ENCODE measurements around the gene CLDN4.
"Not testable (repeated sequence)": the region's sequence is repeated elsewhere in the genome, so short reads cannot be mapped to it uniquely, and the experiment has no call there.

Gene CLDN4, protein sequence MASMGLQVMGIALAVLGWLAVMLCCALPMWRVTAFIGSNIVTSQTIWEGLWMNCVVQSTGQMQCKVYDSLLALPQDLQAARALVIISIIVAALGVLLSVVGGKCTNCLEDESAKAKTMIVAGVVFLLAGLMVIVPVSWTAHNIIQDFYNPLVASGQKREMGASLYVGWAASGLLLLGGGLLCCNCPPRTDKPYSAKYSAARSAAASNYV
- total RNA-seq, result 0 to 1.7 (median 0) reads per million in 17 experiments

DNA sequence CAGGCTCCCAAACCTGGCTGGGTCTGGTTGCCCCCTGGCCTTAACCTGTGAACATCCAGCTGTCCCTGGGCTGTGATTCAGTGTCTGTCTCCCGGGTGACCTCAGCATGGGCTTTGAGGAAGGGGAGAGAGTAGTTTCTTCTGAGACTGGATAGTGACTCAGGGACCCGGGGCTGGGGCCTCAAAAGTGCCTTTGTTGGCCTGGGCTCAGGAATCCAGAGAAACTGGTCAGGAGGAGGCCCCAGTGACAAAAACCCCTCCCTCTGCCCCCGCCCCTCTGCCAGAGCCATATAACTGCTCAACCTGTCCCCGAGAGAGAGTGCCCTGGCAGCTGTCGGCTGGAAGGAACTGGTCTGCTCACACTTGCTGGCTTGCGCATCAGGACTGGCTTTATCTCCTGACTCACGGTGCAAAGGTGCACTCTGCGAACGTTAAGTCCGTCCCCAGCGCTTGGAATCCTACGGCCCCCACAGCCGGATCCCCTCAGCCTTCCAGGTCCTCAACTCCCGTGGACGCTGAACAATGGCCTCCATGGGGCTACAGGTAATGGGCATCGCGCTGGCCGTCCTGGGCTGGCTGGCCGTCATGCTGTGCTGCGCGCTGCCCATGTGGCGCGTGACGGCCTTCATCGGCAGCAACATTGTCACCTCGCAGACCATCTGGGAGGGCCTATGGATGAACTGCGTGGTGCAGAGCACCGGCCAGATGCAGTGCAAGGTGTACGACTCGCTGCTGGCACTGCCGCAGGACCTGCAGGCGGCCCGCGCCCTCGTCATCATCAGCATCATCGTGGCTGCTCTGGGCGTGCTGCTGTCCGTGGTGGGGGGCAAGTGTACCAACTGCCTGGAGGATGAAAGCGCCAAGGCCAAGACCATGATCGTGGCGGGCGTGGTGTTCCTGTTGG is at the start of gene CLDN4:
Gene CLDN4 (plus strand): TSS at position 316 of the 903 bp plus-strand sequence. CDS start 206 bp downstream, at position 522.
- no peak for DNase-seq

DNA sequence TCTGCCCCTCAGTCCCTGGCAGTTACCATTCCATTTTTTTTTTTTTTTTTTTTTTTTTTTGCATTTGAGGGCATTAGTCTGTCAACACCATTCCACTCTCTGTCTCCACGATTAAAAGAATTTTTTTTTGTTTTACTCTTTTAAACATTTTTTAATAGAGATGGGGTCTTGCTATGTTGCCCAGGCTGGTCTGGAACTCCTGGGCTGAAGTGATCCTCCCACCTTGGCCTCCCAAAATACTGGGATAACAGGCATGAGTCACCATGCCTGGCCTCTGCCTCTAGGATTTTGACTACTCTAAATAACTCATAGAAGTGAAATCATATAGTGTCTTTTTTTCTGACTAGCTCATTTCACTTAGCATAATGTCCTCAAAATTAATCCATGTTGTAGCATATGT is 44.2 kb upstream of the CLDN4 start:
- no peak for DNase-seq

DNA sequence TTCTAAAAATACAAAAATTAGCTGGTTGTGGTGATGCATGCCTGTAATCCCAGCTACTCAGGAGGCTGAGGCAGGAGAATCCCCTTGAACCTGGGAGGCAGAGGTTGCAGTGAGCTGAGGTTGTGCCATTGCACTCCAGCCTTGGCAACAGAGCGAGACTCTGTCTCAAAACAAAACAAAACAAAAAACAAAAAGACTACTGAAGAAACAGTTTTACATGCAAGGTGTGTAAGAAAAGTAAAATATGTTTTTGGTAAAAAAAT is 43.1 kb upstream of the CLDN4 start:
- not testable (repeated sequence) for DNase-seq

DNA sequence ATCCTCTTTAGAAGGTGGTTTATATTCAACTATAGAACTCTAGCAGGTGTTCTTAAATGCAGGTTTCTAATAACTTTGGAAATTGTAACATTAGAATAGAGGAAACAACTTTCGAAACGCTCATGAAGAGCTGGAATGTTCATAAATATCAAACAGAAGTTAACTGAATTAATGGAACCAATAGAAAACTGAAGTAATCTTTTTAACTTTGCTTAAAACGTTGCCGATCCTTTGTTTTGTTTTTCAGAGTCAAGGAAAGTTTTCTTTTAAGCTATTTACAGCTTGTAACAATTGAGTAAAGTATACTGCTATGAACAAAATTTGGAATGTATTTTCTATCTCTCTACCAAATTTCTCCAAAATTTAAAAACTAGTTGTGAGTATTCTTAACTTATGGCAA is 41.7 kb upstream of the CLDN4 start:
- no peak for DNase-seq

DNA sequence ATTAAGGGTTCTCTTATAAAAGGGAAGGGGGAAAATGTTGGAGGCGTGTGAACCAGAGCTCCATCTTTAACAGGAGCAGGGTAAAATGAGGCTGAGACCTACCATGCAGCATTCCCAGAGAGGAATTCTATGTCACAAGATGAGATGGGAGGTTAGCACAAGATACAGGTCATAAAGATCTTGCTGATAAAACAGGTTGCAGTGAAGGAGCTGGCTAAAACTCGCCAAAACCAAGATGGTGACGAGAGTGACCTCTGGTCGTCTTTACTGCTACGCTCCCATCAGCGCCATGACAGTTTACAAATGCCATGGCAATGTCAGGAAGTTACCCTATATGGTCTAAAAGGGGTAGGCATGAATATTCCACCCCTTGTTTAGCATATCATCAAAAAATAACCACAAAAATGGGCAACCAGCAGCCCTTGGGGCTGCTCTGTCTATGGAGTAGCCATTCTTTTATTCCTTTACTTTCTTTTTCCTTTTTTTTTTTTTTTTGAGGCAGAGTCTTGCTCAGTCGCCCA is 39.6 kb upstream of the CLDN4 start:
- DNase-seq, result not testable (repeated sequence)

DNA sequence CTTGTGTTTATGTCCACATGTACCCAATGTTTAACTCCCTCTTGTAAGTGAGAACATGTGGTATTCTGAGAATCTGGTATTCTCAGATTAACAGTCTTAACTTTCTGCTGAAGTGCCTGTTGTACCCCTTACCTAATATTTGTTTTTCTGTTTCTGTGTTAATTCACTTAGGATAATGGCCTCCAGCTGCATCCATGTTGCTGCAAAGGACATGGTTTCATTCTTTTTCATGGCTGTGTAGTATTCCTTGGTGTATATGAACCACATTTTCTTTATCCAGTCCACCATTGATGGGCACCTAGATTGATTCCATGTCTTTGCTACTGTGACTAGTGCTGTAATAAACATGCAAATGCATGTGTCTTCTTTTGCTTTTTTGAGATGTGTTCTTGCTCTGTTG is 35.6 kb upstream of the CLDN4 start:
- not testable (repeated sequence) for DNase-seq

DNA sequence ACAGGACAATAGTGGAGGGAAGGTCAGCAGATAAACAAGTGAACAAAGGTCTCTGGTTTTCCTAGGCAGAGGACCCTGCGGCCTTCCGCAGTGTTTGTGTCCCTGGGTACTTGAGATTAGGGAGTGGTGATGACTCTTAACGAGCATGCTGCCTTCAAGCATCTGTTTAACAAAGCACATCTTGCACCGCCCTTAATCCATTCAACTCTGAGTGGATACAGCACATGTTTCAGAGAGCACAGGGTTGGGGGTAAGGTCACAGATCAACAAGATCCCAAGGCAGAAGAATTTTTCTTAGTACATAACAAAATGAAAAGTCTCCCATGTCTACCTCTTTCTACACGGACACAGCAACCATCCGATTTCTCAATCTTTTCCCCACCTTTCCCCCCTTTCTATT is 34.1 kb upstream of the CLDN4 start:
- DNase-seq, result not testable (repeated sequence)

DNA sequence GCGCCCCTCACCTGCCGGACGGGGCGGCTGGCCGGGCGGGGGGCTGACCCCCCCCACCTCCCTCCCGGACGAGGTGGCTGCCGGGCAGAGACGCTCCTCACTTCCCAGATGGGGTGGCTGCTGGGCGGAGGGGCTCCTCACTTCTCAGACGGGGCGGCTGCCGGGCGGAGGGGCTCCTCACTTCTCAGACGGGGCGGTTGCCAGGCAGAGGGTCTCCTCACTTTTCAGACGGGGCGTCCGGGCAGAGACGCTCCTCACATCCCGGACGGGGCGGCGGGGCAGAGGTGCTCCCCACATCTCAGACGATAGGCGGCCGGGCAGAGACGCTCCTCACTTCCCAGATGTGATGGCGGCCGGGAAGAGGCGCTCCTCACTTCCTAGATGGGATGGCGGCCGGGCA is 33.6 kb upstream of the CLDN4 start:
- not testable (repeated sequence) for DNase-seq

DNA sequence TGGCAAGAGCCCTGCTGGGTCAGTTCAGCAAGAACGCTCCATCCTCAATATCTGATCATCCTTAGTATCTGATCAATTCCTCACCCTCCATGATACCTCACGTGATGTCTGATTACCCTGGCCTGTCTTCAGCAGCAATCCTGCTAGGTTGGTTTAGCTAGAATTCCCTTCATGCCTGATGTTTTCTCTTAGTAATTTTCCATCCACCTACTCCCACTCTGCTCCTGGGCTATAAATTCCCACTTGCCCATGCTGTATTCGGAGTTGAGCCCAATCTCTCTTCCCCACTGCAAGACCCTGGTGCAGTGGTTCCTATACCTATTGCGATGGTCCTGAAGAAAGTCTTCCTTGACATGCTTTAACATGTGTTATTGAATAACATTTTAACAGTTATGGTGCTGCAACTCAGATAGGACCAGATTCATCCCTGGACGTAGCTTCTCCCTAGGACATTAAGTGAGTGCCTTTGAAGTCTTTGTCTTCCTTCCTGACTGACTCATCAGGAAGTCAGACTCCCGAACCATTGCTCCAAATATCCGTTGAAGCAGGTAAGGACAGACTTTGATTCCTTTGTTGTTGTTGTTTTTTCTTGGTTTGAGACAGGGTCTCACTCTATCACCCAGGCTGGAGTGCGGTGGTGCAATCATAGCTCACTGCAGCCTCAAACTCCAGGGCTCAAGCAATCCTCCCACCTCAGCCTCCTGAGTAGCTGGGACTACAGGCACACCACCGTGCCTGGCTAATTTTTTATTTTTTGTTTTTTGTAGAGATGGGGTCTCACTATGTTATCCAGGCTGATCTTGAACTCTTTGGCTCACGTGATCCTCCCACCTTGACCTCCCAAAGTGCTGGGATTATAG is 31.3 kb upstream of the CLDN4 start:
- DNase-seq, result no peak

DNA sequence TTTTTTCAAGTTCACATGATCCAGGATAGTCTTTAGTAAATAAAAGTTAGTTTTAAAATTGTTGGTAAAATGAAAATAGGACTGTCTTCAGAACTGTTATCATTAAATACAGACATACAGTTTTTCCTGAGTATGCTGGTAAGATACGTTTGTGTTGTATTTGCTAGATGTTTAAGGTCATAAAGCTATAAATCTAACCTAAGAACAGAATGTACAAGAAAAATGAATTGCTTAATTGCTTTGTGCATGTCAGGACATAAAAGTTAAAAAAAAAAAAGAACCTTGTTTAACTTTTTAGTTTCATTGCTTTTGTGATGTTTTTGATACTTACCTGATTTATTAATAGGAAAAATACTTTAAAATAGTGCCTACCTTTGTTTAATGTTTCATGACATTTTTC is 29.2 kb upstream of the CLDN4 start:
- DNase-seq, result no peak

DNA sequence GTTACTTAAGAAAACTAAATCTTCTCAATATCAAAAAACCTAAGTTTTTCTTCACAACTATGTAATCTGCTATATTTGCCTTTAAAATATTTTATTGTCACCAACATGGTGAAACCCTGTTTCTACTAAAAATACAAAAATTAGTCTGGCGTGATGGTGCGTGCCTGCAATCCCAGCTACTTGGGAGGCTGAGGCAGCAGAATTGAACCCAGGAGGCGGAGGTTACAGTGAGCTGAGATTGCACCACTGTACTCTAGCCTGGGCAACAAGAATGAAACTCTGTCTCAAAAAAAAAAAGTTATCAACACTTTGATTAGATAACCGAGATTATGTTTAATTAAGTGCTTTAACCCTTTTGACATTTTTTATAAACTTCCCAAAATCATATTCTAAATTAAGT is 28.3 kb upstream of the CLDN4 start:
- no peak for DNase-seq

DNA sequence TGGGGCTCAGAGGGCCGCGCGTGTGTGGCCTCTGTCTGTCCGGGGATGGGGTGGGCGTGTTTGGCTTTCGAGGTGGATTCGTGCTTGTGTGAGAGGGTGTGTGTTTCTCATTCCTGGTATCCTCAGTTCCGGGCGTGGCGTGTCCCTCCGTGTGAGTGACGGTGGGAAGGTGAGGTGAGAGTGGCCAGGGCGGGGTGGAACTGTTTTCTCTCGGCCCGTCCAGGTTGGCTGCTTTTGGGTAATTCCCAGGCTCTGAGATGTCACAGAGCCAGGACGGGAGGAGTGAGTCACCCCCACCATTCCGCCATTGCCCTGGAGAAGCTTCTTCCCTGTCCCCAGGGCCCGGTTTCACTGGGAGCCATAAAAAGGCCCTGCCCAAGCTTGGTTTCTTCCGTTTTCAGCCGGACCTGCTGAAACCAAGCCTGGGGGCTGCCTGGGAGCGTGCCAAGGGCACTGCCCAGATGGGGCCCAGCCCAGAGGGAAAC is 21.3 kb upstream of the CLDN4 start:
- no peak for DNase-seq

DNA sequence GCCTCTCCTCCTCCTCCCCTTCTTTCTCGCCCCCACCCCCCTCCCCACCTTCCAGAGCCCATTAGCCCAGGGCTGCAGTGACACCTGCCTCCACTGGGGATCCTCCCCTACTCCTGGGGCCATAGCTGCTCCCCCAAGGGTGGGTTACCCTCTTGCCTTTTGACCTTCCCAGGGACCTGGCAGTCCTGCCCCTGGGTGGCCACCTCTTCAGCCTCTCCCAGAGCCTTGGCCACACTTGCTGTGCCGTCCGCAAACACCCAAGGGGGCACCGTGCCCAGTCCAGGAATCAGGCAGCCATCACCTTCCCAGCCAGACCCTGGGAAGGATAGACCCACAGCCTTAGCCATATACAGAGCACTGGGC is 19.8 kb upstream of the CLDN4 start:
- DNase-seq, result no peak

DNA sequence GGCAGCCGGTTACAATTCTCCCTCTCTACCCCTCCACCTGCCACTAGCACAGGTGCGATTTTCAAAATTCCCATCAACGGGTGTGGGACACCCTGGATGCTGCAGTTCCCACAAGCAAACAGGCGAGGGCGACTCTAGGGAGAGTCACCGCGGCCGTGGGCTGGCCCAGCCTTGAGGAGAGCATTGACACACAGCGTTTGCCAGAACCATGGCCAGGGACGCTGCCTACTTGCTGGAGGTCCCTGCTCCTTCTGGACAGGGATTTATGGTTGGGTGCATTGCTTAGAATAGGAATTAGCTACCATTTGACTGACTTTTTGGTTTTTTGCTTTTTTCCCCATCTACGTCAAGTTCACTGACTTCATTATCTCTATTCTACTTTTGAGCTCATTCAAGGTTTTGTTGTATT is 19.0 kb upstream of the CLDN4 start:
- DNase-seq, result peak; percentile 72 to 89 (median 84)

DNA sequence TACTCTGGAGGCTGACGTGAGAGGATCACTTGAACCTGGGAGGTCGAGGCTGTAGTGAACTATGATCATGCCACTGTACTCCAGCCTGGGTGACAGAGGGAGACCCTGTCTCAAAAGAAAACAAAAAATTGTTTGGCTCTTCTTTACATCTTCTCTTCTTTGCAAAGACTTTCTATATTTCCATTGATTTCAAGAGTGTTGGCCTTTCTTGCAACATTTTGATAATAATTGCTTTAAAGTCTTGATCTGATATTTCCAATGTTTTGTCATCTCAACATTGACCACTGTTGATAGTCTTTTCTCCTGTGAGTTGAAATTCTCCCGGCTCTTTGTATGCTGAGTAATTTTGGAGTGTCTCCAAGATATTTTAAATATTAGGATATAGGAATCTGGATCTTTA is 17.8 kb upstream of the CLDN4 start:
- DNase-seq, result no peak

DNA sequence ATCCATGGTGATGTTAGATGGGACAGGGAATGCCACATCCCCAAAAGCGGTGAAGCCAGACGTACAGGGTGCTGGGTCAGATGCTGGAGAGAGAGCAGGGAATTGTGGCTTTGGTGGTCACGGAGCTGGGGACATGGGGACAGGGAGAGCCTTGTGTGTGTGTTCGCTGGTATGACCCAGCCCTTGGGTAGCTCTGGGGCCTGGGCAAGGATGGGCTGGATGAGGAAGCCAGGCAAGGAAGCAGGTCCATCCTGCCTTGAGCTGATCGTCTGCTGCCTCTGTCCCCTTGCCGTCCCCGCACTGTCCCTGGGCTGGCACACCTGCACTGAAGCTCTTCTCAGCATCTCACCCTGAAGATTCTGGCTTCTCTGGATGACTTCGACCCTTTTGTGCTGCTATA is 15.4 kb upstream of the CLDN4 start:
- no peak for DNase-seq

DNA sequence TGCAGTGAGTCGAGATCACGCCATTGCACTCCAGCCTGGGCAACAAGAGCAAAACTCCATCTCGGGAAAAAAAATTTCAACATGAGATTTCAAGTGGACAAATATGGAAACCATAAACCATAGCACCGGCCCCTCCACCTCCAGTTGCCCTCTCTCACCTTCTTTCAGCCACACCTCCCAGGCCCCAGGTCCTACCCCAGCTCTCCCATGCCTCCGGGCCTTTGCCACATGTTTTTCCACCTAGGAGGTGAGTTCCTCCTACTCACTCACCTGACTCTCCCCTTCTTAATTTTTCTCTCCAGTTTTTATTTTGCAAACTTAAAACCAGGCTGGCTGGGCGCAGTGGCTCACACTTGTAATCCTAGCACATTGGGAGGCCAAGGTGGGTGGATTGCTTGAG is 13.7 kb upstream of the CLDN4 start:
- DNase-seq, result no peak

DNA sequence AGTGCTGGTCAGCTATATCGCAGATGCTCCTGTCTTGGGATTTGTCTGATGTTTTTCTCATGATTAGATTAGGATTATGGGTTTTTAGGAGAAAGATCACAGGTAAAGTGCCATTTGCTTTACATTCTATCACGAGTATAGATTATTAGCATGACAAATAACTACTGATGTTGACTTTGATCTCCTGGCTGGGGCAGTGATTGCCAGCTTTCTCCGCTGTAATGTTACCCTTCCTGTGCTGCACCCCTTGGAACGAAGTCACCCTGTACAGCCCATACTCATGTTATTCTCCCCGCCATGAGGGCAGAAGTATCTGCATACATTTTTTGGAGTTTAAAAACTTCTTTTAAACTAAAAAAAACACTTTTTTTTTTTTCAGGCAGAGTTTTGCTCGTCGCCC is 10.8 kb upstream of the CLDN4 start:
- no peak for DNase-seq

DNA sequence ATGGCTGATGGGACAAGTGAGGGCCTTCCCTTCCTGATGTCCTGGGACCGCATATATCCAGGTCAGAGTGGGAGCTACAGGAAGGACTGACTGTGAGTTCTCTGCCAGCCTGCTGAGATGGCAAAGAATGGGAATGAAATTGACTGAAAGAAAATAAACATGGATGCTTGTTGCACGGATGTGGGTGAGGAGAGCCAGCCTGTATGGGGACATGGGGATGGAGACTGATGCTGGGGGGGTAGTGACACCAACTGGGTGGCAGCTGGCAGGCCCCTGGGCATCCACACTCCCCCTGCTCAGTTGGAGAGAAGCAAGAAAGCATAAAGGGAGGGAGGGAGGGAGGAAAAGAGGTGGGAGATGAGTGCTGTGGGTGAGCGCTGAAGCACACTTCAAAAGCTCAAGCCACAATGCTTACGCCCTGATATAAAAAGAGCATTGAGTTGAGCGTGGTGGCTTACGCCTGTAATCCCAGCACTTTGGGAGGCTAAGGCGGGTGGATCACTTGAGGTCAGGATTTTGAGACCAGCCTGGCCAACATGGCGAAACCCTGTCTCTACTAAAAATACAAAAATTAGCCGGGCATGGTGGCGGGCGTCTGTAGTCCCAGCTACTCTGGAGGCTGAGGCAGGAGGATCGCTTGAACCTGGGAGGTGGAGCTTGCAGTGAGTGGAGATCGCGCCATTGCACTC is 9.1 kb upstream of the CLDN4 start:
- not testable (repeated sequence) for DNase-seq

DNA sequence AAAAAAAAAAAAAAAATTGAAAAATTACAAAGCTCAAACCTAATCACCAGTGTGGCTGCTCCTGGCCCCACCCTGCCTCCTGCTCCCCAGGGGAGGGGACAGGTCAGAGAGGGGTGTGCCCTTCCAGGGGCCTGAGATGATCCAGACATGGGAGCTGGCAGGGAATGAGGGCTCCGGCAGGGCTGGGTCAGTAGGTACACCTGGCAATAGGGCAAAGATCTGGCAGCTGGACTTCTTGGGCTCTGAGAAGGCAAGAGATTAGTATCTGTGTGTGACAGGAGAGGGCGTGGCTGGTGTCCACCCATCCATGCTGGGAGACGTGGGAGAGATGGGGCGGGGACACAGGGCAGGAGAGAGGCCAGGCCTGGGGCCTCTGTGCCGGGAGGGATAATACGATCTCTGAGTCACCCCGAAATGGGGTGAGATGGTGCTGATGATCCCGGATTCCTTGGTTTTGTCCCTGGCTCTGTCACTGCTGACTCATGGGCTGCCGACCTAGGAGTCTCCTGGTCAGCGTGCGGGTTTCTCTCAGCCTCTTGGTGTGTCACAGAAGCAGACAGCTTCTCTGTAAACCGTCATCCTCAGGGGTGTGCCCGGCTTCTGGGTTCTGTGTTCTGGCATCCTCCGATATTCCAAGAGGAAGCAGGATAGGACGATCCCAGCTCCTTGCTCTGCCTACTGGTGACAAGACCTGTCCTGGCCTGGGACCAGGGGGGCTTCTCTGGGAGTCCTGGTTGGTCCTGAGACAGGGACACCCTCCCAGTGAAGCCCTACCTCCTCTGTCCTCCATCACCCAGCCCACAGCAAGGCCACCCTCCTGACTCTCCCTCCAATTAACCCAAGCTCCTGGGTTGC is 8.2 kb upstream of the CLDN4 start:
- DNase-seq, result no peak

DNA sequence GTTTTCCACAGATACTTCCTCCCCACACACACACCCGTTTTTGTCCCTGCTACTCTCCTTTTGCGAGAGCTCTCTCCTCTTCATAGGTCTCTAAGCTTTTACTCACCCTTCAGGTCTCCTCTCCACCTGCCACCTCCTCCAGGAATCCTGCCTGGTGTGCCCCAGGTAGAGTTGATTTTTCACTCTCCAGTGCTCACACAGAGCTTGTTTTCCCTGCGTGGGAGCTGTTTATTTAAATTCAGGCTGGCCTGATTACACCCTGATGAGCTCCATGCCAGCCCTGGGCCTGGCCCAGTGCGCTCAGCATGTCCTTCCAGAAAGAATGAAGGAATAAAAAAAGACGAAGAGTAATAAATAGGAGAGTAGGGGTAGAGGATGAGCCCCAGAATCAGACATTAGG is 7.5 kb upstream of the CLDN4 start:
- no peak for DNase-seq
